HTR-8/SVneo (cell line): ENCODE measurements around the gene ATP6V1G3.
A peak's percentile ranks its signal among the peaks of the same experiment; 100 is the strongest.
"Not testable (repeated sequence)": the region's sequence is repeated elsewhere in the genome, so short reads cannot be mapped to it uniquely, and the experiment has no call there.

Source experiments
- DNase-seq: peaks from one replicate; pipeline ENCODE4 v3.0.0; 2011; ENCODE audit warnings: low spot score, mixed read lengths; ENCODE audit not compliant: insufficient read length
- FAIRE-seq: peaks from 2 replicates; lab custom pipeline; 2011; peaks lifted over from hg19 to GRCh38; lab: Jason Lieb, UNC

ATP6V1G3 gene

DNA sequence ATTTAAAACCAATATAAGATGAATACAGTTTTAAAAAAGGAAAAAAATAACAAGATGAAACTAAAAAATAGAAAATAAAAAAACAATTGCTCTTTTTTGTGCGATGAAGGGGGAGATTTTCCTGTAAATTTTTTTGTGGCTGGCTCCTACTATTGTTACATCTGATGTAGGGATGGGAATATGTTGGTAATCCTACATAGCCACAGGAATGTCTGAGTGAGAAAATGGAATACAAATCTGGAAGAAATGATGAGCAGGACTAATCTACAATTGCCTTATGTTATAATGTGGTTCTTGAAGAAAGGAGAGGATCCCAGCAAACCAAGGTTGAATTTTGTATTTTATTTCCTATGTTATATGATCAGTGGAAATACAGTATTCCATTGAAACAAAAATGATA, 40.9 kb downstream of the ATP6V1G3 start:
- no peak for FAIRE-seq
- no peak for DNase-seq

DNA sequence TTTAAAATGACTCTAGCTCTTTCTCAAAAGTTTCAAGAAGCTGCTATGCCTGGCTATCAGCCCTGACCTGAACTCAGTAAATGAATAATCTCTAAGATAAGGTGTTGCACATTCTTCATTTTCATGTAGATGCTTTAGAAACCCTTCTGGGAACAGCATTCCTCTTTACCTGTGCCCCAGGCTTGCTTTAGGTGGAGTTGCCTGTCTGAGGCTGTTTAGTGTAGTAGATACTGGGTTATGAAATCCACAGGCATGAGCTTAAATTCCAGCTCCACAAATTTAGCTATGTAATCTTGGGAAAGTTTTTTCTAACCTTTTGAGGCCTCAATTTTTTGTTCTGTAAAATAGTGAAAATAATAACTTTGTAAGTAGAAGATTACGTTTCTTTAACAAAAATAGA, 41.6 kb downstream of the ATP6V1G3 start:
- FAIRE-seq: no peak

DNA sequence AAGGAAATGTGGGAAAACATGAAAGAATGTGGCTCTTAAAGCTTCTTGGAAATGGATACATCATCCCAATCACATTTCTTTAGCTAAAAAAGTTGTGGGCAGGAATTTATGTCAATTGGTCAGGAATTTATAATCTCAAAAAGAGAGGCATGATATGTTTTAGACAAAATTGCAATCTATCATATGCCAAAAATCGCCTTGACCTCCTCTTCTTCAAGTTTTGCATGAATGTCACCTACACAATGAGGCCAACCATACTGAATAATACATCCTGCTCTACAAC, 42.4 kb downstream of the ATP6V1G3 start:
- DNase-seq: no peak
- FAIRE-seq: no peak

More for the DNA sequence above, 41.6 kb downstream of the ATP6V1G3 start:
- DNase-seq: no peak

DNA sequence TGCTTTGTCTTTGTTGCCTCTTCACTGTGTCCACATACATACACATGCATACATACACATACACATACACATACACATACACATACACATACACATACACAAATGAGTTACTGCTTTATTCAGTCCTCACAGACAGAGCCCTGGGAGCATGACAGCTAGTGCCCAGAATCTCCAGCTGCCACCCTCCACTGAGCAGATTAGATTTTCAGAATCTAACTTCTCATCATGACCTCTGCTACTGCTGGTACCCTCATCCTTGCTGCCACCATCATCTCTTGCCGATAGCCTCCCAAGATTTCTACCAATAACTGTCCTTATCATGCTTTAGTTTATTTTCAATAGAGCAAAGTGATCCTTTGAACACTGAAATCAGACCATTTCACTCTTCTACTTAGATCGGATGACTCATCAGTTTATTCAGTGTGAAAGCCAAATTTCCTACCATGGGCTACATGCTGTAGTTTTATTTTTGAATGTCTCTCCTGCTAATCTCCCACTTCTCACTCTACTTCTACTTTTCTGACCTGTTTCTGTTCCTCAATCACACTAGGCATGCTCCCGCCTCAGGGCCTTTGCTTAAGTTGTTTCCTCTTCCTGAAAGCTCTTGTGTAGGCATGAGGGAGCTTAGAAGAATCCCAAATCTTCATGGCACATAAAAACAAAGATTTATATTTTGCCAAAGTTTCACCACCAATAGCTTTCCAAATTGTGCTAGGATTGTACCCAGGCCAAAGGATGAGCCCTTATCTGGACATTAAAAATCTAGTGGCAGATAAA, 43.0 kb downstream of the ATP6V1G3 start:
- no peak for DNase-seq
- peak; percentile 78 for FAIRE-seq

DNA sequence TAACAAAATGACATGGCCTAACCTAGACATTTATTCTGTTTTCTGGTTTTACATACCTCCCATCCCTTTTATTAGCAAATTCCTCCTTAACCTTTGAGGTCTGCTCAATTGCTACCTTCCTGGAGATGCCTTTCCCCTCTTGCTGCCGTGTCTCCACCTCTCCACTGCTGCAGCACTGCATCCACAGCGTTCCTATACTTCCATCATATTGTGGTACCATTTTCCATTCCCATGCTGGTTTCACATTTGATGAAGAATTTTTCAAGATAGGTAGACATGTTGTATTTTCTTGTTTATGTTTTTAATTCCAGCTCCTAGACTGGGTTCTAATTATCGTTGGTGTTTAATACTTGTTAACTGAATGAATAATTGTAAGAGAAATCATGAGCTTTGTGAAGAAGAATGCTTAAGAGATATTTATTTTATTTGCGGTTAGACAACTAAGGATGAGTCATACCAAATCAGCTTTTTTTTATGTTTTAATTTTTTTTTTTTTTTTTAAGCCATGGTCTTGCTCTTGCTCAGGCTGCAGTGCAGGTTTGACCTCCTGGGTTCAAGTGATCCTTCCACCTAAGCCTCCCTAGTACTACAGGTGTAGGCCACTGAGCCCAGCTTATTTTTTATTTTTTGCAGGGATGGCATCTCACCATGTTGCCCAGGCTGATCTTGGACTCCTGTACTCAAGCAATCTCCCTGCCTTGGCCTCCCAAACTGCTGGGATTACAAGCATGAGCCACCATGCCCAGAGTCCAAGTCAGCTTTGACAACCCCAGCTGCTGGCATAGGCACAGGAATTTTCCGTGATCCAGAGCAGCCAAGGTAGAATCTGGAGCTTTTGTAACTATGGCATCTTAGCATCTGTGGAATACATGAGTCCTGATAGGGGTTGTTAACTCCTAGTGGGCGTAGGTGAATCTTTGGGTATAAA, 44.0 kb downstream of the ATP6V1G3 start:
- FAIRE-seq: no peak
- DNase-seq: no peak

DNA sequence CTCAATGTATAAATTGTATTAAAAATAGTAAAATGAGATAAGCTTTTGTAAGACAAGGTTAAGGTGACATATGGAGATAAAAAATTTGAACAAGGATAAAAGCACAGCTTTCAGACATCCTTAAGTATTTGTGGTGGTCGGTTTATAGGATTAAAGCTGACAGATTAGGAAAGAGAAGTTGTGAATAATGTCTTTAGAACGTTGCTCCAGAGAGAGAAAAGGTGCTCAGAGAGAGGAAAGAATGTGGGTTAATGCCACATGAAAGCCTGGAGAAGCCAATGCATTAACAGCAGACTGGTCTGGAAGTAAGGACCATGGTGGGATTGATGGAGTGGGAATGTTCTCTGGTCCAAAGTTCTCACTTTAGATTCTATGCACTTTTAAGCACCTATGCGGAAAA, 44.8 kb downstream of the ATP6V1G3 start:
- FAIRE-seq: no peak
- DNase-seq: no peak

DNA sequence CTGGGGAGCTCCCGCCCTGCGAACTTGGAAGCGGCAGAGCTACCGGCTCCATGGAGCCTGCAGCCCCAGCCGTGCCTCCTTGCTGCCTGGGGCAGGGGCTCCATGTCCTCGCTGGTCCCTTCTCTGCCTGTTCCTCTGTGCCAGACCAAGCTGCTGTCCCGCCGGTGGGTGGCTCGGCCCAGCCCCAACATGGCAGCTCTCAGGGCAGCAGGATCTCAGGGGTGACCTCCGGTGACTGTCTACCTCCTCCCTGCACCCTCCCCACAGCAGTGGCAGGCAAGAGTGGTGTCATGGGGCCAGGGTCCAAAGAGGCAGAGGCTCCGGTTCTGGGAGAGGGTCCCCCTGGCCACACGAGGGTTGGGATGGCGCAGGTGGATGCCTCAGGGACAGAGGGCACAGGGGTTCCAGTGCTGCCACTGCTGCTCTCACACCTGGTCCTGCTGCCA, 45.8 kb downstream of the ATP6V1G3 start:
- DNase-seq (no peak), FAIRE-seq (no peak)

DNA sequence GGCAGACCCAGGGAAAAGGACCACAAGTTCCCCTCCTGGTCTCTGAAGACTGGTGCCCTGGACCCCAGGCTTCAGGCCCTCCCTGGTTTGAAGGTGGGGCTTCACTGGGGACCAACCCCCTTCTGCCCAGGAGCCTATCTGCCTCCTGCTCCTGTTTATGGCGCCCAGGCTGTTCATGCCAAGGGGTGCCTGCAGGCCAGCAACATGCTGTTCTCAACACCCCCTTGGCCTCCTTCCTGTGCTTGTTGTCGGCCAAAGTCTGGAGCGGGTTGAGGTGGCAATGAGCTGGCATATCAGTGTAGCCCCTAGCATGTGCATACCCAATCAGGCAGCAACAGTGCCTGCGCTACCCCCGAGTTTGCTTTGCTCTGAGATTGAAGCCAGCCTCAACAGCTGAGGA, 46.3 kb downstream of the ATP6V1G3 start:
- FAIRE-seq (no peak), DNase-seq (no peak)

DNA sequence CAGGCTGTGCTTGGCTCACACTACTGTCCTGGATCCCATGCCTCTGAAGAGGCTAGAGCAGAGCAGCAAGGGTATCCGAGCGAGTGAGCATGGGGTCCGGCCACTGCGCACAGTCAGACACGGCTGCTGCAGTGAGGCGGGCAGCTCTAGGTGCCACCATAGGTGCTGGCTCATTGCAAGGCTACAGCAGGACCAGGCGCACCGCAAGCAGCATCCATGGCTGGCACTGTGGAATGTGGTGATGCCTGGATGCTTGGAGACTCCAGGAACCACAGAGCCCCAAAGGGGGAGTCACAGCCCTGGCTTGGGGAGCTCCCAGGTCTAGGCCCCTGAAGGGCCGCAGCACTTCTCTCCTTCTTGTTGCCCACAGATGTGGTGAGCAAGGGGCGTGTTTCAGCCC, 47.2 kb downstream of the ATP6V1G3 start:
- DNase-seq: no peak
- FAIRE-seq: no peak

DNA sequence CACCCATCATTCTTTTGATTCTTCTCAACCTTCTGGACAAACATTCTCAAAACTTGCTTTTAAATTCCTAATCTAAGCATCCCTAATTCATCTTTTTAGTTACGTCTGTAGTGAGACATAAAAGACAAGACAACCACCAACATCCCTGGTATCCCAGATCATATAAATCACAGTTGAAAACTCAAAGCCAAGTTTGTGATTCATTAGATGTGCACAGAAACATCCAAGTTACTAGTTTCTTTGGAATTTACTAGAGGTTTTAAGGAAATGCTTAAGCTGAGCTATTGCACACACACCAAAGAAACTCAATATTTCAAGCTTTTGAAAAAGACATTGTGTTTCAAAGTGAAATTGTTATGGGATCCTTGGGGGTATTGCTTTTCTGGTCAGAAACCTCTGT, 47.6 kb downstream of the ATP6V1G3 start:
- peak; percentile 69 for DNase-seq
- FAIRE-seq: no peak

DNA sequence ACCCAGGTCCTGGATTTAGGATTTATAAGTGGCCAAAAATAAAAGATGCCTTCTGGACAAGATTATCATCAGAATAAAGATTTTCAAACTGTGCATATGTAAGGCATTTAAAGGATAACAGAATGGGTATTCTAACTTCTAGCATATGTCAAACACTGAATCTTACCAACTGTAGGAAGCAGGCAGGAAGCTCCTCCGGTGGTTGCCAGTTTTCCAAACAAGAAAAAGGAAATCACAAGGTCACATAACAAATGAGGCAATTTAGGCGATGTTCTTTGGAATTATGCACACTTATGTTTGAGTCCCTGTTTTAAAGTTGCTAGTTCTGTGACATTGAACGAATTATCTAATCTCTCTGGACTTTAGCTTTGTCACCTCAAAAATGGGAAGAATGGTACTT, 48.9 kb downstream of the ATP6V1G3 start:
- DNase-seq: no peak
- FAIRE-seq: no peak

DNA sequence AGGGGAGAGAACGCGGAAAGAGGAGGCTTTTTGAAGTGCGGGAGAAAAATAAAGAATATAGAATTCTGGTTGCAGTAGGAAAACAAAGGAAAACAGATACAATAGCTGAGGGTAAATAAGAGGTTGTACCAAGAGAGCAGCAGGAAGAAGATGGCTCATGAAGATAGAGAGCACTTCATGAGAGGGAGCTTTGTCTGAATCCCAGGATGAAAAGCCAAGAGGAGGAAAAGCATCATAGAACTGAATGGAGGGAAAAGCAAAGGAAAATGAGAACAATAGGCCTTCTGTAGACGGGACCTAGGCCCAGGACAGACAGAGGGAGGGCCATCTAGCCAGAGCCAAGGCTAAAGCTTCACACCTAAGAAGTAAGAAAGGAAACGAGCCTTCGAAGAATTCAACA, 49.5 kb downstream of the ATP6V1G3 start:
- FAIRE-seq (no peak), DNase-seq (no peak)

DNA sequence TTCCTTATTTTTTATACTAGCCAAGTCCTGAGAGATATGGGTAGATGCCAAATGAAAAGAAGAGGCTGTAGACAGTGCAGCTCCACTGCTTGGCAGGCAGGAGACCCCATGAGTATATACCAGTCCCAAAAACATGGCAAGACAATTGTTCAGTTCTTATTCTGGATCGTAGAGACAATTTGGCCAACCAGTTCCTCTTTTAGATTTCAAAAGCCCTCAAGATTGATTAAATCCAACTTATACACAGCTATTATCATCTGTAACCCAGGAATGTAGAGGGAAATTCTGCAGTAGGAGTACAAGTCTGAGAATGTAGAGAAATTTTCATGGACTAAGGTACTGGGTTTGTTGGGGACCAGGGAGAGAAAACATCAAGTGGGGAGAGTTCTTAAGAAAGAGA, 50.3 kb downstream of the ATP6V1G3 start:
- FAIRE-seq: no peak
- no peak for DNase-seq

DNA sequence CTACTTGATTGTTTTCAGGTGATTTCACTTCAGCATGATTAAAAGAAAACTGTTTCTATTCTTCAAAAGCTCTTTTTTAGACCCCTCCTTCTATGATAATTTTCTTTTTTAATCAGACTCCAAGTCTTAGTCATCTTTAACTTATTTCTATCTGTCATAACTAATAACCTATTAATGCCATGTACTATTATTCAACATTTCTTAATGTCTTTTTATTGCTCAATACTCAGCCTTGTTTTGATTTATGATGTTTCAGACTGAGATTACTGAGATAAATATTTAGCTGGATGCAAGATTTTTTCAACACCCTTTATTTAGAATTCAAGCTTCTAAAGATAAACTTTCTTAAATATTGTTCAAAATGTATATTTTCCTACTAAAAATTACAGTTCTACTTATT, 53.6 kb downstream of the ATP6V1G3 start:
- FAIRE-seq: no peak

DNA sequence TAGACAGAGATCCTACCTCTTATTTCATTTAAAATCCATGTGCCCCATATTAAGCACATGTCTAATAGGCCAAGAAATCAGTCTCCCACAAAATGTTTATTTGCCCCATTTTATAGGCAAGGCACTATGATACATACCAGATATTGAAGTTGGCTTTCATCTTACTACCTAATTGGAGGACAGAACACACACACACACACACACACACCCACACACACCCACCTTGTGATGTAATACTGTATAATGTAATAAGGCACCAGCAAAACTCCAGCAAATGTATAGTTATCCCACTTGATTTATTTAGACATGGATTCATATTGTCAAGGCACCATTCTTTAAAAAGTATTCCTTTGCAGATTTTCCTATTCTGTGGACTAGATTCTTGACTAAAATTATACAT, 56.8 kb downstream of the ATP6V1G3 start:
- no peak for FAIRE-seq

More for the DNA sequence above, 53.6 kb downstream of the ATP6V1G3 start:
- DNase-seq: no peak

DNA sequence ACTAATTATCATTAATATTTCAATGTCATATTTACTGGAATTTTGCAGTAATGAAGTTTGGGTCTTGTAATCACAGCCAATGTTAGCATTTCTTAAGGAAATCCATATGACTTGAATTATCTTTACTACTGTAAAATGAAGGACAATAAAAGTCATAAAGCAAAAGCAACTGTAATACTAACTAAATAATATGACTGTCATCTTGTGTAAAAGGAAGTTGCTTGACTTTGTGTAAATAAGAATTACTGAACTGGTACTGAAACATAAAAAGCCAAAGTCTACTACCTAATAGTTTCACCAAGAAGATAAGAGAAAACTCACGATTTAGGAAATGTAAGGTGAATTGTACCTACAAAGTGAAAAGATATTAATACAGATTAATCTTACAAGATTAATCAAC, 57.5 kb downstream of the ATP6V1G3 start:
- FAIRE-seq (no peak), DNase-seq (no peak)

More for the DNA sequence above, 56.8 kb downstream of the ATP6V1G3 start:
- DNase-seq: no peak

DNA sequence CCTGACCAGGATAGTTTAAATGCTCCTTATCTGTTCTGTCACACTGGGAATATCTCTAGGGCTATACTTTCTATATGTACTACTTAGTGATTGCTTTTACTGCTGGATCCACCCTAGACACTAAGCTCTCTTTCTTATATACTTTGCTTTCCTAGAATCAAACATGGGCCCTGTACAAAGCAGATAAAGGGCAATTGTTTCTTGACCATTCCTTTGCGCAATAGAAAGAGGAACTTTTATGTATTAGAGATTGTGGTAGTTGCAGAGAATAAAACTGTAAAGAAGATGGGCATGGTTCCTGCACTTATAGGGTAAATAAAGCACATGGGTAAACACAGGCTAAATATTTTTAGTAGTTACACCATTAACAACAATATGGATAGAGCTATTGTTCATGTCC, 58.8 kb downstream of the ATP6V1G3 start:
- DNase-seq (no peak), FAIRE-seq (no peak)

DNA sequence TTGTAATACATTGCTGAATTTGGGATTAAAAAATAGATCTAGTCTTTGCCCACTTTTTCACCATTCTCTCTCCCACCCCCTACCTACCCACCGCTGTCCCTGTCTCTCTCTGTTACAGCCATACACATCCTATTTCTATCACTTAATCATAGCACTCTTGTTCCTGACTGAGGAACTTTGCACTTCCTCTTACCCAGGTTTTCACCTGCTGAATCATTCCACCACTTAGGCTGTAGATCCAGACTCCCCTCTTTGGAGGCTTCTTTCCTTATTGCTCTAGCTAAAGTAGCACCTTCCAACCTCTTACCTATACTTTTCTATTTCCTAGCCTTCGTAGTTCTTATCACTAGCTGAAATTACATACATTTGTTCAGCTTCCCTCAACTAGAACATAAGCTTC, 59.6 kb downstream of the ATP6V1G3 start:
- DNase-seq (no peak), FAIRE-seq (no peak)

DNA sequence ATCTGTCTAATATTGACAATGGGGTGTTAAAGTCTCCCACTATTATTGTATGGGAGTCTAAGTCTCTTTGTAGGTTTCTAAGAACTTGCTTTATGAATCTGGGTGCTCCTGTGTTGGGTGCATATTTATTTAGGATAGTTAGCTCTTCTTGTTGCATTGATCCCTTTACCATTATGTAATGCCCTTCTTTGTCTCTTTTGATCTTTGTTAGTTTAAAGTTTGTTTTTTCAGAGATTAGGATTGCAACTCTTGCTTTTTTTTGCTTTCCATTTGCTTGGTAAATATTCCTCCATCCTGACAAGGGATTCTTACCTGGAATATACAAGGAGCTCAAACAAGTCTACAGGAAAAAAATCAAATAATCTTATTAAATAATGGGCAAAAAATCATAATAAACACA, 63.1 kb downstream of the ATP6V1G3 start:
- not testable (repeated sequence) for FAIRE-seq, DNase-seq
